ENCODE results near the gene PARD3.

The PARD3 gene

DNA sequence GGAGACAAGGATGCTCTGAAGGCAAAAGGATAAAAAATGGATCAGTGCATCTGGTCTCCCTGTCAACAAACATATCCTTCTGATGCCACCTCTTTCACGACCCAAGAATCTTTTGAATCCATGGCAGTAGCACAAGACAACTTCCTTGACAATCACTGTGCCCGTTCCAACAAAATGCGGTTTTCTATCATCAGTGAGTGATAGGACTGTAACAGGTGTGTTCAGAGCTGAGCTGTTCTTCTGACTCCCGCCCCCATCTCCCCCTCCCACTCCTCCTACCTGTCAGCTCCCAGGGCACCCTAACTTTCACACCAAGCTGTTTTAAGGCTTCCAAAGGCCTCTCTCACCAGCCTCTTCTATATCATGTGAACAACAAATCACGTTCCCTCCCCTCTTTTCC, 74.8 kb downstream of the PARD3 start:
- no peak overlapping the region for H3K4me3 ChIP-seq (ENCODE audit: control insufficient read depth in 1 of 7, extremely low read depth in 1 of 7, insufficient read depth in 4 of 7, low read depth in 2 of 7, low read length in 6 of 7)
- no peaks in the 10 kb centered on the region for H3K9me3 ChIP-seq (ENCODE audit: control extremely low read depth in 1 of 5, control insufficient read depth in 4 of 5, insufficient read depth in 2 of 5, low read depth in 1 of 5, low read length in 4 of 5)
- H3K27me3 ChIP-seq (replicated peaks in 2 of 5; ENCODE audit: control insufficient read depth in 4 of 5, insufficient read depth in 5 of 5, low read length in 4 of 5), result peaks cover 0 to 21% (median 14%) of the 10 kb centered on the region in 5 experiments
- H3K4me1 ChIP-seq (ENCODE audit: control extremely low read depth in 1 of 4, control insufficient read depth in 4 of 4, insufficient read depth in 4 of 4, low read length in 3 of 4), result no peaks in the 10 kb centered on the region
- no peaks in the 10 kb centered on the region for H3K36me3 ChIP-seq (ENCODE audit: control insufficient read depth in 4 of 4, insufficient read depth in 4 of 4, low read length in 3 of 4)
- WGBS (ENCODE audit: insufficient coverage), result 73% methylated on average over 3 of the region's 5 CpGs
- ChIA-PET CTCF (interaction anchor here (5.3 kb wide), 1 partner anchor 15 kb away, joined by 27 read pairs; no protein-coding TSS in a partner anchor), POLR2A (no interaction called here)
- H3K27ac ChIP-seq (ENCODE audit: insufficient read depth in 1 of 2, low read depth in 1 of 2, low read length in 2 of 2, poor library complexity in 1 of 2, severe bottlenecking in 2 of 2), result no peak overlapping the region
- DNase-seq, result no peak

DNA sequence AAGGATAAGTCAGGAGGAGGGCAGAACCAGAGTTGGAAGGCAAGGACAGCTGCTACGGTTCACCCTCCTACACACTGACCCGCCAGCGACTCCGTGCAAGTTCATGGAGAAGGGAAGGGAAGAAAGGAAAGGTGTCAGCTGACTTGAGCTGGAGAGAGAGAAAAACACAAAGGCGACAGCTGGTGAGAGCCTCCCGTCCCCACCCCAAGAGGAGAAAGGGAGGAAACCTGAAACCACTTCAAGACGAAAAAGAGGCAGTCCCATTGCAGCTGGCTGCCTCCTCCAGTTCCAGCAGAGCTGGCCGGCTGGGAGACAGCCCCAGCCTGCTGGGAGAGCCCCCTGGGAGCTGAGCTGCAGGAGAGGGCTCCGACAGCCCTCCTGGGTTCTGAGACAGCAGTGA, 75.2 kb downstream of the PARD3 start:
- H3K4me1 ChIP-seq (ENCODE audit: control extremely low read depth in 1 of 4, control insufficient read depth in 4 of 4, insufficient read depth in 4 of 4, low read length in 3 of 4), result no peaks in the 10 kb centered on the region
- ChIA-PET POLR2A (no interaction called here), CTCF (interaction anchor here (5.3 kb wide), 1 partner anchor 15 kb away, joined by 27 read pairs; no protein-coding TSS in a partner anchor)
- WGBS (ENCODE audit: insufficient coverage), result 47% methylated on average over 3 of the region's 9 CpGs
- H3K36me3 ChIP-seq (ENCODE audit: control insufficient read depth in 4 of 4, insufficient read depth in 4 of 4, low read length in 3 of 4), result no peaks in the 10 kb centered on the region
- no peaks in the 10 kb centered on the region for H3K9me3 ChIP-seq (ENCODE audit: control extremely low read depth in 1 of 5, control insufficient read depth in 4 of 5, insufficient read depth in 2 of 5, low read depth in 1 of 5, low read length in 4 of 5)
- H3K27ac ChIP-seq (ENCODE audit: insufficient read depth in 1 of 2, low read depth in 1 of 2, low read length in 2 of 2, poor library complexity in 1 of 2, severe bottlenecking in 2 of 2), result no peak overlapping the region
- no peak overlapping the region for H3K4me3 ChIP-seq (ENCODE audit: control insufficient read depth in 1 of 7, extremely low read depth in 1 of 7, insufficient read depth in 4 of 7, low read depth in 2 of 7, low read length in 6 of 7)
- H3K27me3 ChIP-seq (replicated peaks in 2 of 5; ENCODE audit: control insufficient read depth in 4 of 5, insufficient read depth in 5 of 5, low read length in 4 of 5), result peaks cover 0 to 21% (median 14%) of the 10 kb centered on the region in 5 experiments
- DNase-seq, result no peak

DNA sequence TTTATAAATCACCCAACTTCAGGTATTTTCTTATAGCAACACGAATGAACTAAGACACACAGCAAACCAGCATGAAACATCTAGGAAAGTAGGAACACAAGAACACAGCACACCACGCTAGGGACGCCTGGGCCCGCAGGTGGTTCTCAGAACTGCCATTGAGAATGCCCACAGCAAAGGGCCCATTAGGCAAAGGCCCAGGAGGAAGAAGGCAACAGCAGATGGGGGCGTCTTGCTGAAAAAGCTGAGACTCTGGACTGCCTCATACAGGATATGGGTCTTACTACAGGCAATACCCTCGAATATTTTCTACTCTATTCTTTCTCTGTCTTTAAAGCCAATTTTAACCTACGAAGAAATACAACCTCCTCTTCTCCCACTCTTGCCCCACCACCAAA, 77.3 kb downstream of the PARD3 start:
- H3K27me3 ChIP-seq (replicated peaks in 2 of 5; ENCODE audit: control insufficient read depth in 4 of 5, insufficient read depth in 5 of 5, low read length in 4 of 5), result peaks cover 0 to 18% (median 14%) of the 10 kb centered on the region in 5 experiments
- no peaks in the 10 kb centered on the region for H3K9me3 ChIP-seq (ENCODE audit: control extremely low read depth in 1 of 5, control insufficient read depth in 4 of 5, insufficient read depth in 2 of 5, low read depth in 1 of 5, low read length in 4 of 5)
- ChIA-PET POLR2A (no interaction called here), CTCF (interaction anchor here (5.3 kb wide), 1 partner anchor 13 kb away, joined by 27 read pairs; no protein-coding TSS in a partner anchor)
- DNase-seq, result no peak
- H3K27ac ChIP-seq (ENCODE audit: insufficient read depth in 1 of 2, low read depth in 1 of 2, low read length in 2 of 2, poor library complexity in 1 of 2, severe bottlenecking in 2 of 2), result no peak overlapping the region
- no peaks in the 10 kb centered on the region for H3K4me1 ChIP-seq (ENCODE audit: control extremely low read depth in 1 of 4, control insufficient read depth in 4 of 4, insufficient read depth in 4 of 4, low read length in 3 of 4)
- H3K36me3 ChIP-seq (ENCODE audit: control insufficient read depth in 4 of 4, insufficient read depth in 4 of 4, low read length in 3 of 4), result no peaks in the 10 kb centered on the region
- WGBS (ENCODE audit: insufficient coverage), result 98% methylated on average over 5 of the region's 7 CpGs
- no peak overlapping the region for H3K4me3 ChIP-seq (ENCODE audit: control insufficient read depth in 1 of 7, extremely low read depth in 1 of 7, insufficient read depth in 4 of 7, low read depth in 2 of 7, low read length in 6 of 7)

DNA sequence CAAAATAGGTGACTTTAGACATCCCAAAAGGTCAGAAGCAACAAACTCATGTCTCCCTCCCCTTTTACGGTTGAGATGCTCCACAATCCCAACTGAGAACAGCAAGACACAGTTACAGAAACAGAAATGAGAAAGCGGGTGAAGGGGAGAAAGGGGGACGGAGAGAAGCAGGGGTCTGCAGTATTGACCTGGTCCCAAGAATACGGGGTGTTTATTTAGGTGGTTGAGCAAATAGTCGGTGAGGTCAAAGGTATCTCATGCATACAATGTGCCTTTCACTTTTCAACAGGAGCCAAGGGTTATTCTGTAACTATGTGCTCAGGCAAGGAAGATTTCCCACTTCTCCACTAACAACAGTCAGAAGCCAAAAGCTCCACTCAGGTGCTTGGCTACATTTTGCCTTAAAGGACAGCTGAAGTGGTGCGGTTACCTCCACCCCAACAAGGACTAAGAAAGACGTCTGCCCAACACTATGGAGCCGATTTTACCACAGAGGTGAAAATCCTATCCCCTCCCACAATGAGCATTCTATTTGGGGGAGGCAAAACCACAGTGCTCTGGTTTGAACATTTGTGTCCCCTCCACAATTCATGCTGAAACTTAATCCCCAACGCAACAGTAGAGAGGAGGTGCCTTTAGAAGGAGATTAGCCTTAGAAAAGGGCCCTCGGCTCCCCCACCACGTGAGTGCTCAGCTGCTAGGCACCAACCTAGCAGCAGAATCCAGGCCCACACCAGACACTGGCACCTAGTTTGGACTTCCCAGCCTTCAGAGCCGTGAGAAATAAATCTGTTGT, 77.9 kb downstream of the PARD3 start:
- WGBS (ENCODE audit: insufficient coverage), result 94% methylated on average over 7 of the region's 12 CpGs
- H3K36me3 ChIP-seq (ENCODE audit: control insufficient read depth in 4 of 4, insufficient read depth in 4 of 4, low read length in 3 of 4), result no peaks in the 10 kb centered on the region
- CTCF ChIA-PET, result interaction anchor here (5.3 kb wide), 1 partner anchor 12 kb away, joined by 27 read pairs; no protein-coding TSS in a partner anchor

DNA sequence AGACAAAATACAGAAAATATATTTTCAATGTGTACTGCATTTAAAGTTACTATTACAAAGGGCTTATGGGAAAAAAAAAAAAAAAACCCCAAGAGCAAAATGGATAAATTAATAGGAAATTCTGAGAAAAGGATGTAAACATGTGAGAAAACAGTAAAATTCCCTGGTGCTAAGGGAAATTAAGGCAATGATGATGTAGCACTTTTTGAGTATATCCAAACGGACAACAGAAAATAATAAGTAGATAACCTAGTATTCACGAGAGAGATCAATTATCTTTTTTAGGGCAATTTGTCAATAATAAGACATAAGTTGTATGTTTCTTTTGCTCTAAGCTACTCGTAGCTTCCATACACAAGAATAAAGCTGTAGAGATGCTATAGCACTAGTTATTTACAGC, 80.2 kb downstream of the PARD3 start:
- no peaks in the 10 kb centered on the region for H3K9me3 ChIP-seq (ENCODE audit: control extremely low read depth in 1 of 5, control insufficient read depth in 4 of 5, insufficient read depth in 2 of 5, low read depth in 1 of 5, low read length in 4 of 5)
- peaks cover 0 to 16% (median 11%) of the 10 kb centered on the region in 5 experiments for H3K27me3 ChIP-seq (replicated peaks in 2 of 5; ENCODE audit: control insufficient read depth in 4 of 5, insufficient read depth in 5 of 5, low read length in 4 of 5)
- WGBS (ENCODE audit: insufficient coverage), result no CpG with 5 or more reads among the region's 3 CpGs
- H3K36me3 ChIP-seq (ENCODE audit: control insufficient read depth in 4 of 4, insufficient read depth in 4 of 4, low read length in 3 of 4), result no peaks in the 10 kb centered on the region
- CTCF ChIA-PET, result no interaction called here
- no peak for DNase-seq
- no peak overlapping the region for H3K27ac ChIP-seq (ENCODE audit: insufficient read depth in 1 of 2, low read depth in 1 of 2, low read length in 2 of 2, poor library complexity in 1 of 2, severe bottlenecking in 2 of 2)
- POLR2A ChIA-PET, result no interaction called here
- H3K4me1 ChIP-seq (ENCODE audit: control extremely low read depth in 1 of 4, control insufficient read depth in 4 of 4, insufficient read depth in 4 of 4, low read length in 3 of 4), result no peaks in the 10 kb centered on the region
- H3K4me3 ChIP-seq (ENCODE audit: control insufficient read depth in 1 of 7, extremely low read depth in 1 of 7, insufficient read depth in 4 of 7, low read depth in 2 of 7, low read length in 6 of 7), result no peak overlapping the region

More for the DNA sequence above, 77.9 kb downstream of the PARD3 start:
- peaks cover 0 to 18% (median 14%) of the 10 kb centered on the region in 5 experiments for H3K27me3 ChIP-seq (replicated peaks in 2 of 5; ENCODE audit: control insufficient read depth in 4 of 5, insufficient read depth in 5 of 5, low read length in 4 of 5)
- no peaks in the 10 kb centered on the region for H3K9me3 ChIP-seq (ENCODE audit: control extremely low read depth in 1 of 5, control insufficient read depth in 4 of 5, insufficient read depth in 2 of 5, low read depth in 1 of 5, low read length in 4 of 5)
- no peak overlapping the region for H3K27ac ChIP-seq (ENCODE audit: insufficient read depth in 1 of 2, low read depth in 1 of 2, low read length in 2 of 2, poor library complexity in 1 of 2, severe bottlenecking in 2 of 2)
- no peaks in the 10 kb centered on the region for H3K4me1 ChIP-seq (ENCODE audit: control extremely low read depth in 1 of 4, control insufficient read depth in 4 of 4, insufficient read depth in 4 of 4, low read length in 3 of 4)
- POLR2A ChIA-PET, result no interaction called here
- no peak for DNase-seq
- no peak overlapping the region for H3K4me3 ChIP-seq (ENCODE audit: control insufficient read depth in 1 of 7, extremely low read depth in 1 of 7, insufficient read depth in 4 of 7, low read depth in 2 of 7, low read length in 6 of 7)

DNA sequence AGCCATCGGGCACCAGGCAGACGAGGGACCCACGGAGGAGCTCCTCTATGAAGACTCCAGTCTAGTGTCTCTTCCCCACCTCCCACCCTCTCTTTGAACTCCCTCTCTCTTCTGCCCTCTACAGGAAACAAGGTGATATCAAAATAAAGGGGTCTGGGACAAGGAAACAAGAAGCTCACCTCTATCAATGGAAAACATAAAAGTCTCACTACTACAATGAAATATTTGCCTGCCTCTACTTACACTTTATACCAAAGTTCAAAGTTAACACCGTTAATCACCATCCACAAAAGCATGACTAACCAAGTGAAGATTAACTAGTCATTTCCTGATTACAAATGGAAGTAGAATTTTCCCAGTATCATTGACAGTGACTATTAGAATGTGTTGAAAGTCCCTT, 82.2 kb downstream of the PARD3 start:
- no CpG with 5 or more reads among the region's 4 CpGs for WGBS (ENCODE audit: insufficient coverage)
- H3K27ac ChIP-seq (ENCODE audit: insufficient read depth in 1 of 2, low read depth in 1 of 2, low read length in 2 of 2, poor library complexity in 1 of 2, severe bottlenecking in 2 of 2), result no peak overlapping the region
- H3K36me3 ChIP-seq (ENCODE audit: control insufficient read depth in 4 of 4, insufficient read depth in 4 of 4, low read length in 3 of 4), result no peaks in the 10 kb centered on the region
- H3K9me3 ChIP-seq (ENCODE audit: control extremely low read depth in 1 of 5, control insufficient read depth in 4 of 5, insufficient read depth in 2 of 5, low read depth in 1 of 5, low read length in 4 of 5), result no peaks in the 10 kb centered on the region
- peak in 2 of 3 donors; percentile 18 for DNase-seq
- ChIA-PET CTCF (interaction anchor here (0.5 to 2.7 kb wide), 10 partner anchors 9 to 320 kb away, joined by 3 to 12 read pairs (median 4); no protein-coding TSS in a partner anchor), POLR2A (no interaction called here)
- H3K4me1 ChIP-seq (ENCODE audit: control extremely low read depth in 1 of 4, control insufficient read depth in 4 of 4, insufficient read depth in 4 of 4, low read length in 3 of 4), result no peaks in the 10 kb centered on the region
- peaks cover 0 to 18% (median 11%) of the 10 kb centered on the region in 5 experiments for H3K27me3 ChIP-seq (replicated peaks in 2 of 5; ENCODE audit: control insufficient read depth in 4 of 5, insufficient read depth in 5 of 5, low read length in 4 of 5)
- H3K4me3 ChIP-seq (ENCODE audit: control insufficient read depth in 1 of 7, extremely low read depth in 1 of 7, insufficient read depth in 4 of 7, low read depth in 2 of 7, low read length in 6 of 7), result no peak overlapping the region
